AG04449 (cell line): Measurements from ENCODE around the gene RBMS2.
A peak's percentile ranks its signal among the peaks of the same experiment; 100 is the strongest.

Experiments used
- CTCF ChIA-PET: fragments of 350-600 bp; formaldehyde crosslinking; extraction: SDS; loops from one replicate; lab custom pipeline; 2021; ENCODE audit warnings: antibody characterized with exemption; lab: Yijun Ruan, JAX
- POLR2A ChIA-PET: fragments of 400-600, 350-600 bp; formaldehyde crosslinking; extraction: SDS; loops from one replicate; lab custom pipeline; 2020; ENCODE audit warnings: antibody characterized with exemption, inconsistent platforms; lab: Yijun Ruan, JAX
- DNase-seq: peaks from one replicate; pipeline ENCODE4 v3.0.0-alpha.2; 2010; ENCODE audit warnings: low read depth, low spot score
- H3K4me3 ChIP-seq: 2 replicates; pipeline ENCODE4 v1.5.1; 2011; ENCODE audit warnings: low read depth, mild to moderate bottlenecking, control low read depth, low read length
- CTCF ChIP-seq: IDR thresholded peaks from one replicate; pipeline ENCODE4 v1.5.1; 2011; ENCODE audit warnings: mild to moderate bottlenecking, moderate library complexity, low read length, control low read depth, inconsistent platforms; ENCODE audit not compliant: insufficient read depth; ENCODE audit errors: missing control alignments

The RBMS2 gene

GRCh38 chr12:56545023-56545604, 23.5 kb downstream of the RBMS2 start:
- no peak overlapping the region for H3K4me3 ChIP-seq
- CTCF ChIA-PET, result interaction anchor here (0.7 to 0.8 kb wide), 2 partner anchors 44 to 90 kb away, joined by 3 read pairs; no protein-coding TSS in a partner anchor
- no peak for TF ChIP-seq CTCF

GRCh38 chr12:56546680-56547079, 25.1 kb downstream of the RBMS2 start:
- H3K4me3 ChIP-seq, result no peak overlapping the region
- ChIA-PET POLR2A (no interaction called here), CTCF (interaction anchor here (1.1 kb wide), 1 partner anchor 33 kb away, joined by 3 read pairs; no protein-coding TSS in a partner anchor)
- TF ChIP-seq CTCF, result no peak
- DNase-seq, result no peak

More at GRCh38 chr12:56545023-56545604, 23.5 kb downstream of the RBMS2 start:
- no peak for DNase-seq
- POLR2A ChIA-PET, result no interaction called here

GRCh38 chr12:56551070-56551469, 29.4 kb downstream of the RBMS2 start:
- ChIA-PET POLR2A (no interaction called here), CTCF (interaction anchor here (1.2 kb wide), 1 partner anchor 44 kb away, joined by 3 read pairs; no protein-coding TSS in a partner anchor)
- DNase-seq, result no peak
- TF ChIP-seq CTCF, result no peak
- no peak overlapping the region for H3K4me3 ChIP-seq

- ChIA-PET CTCF (interaction anchor here (1.0 to 5.8 kb wide), 2 partner anchors 51 to 56 kb away, joined by 3 to 93 read pairs; no protein-coding TSS in a partner anchor), POLR2A (no interaction called here)
- H3K4me3 ChIP-seq, result no peak overlapping the region
- no peak for TF ChIP-seq CTCF
- peak; percentile 5 for DNase-seq
These were observed 44.0 kb downstream of the RBMS2 start for GRCh38 chr12:56565510-56566101.

- H3K4me3 ChIP-seq, result no peak overlapping the region
- DNase-seq, result no peak
- ChIA-PET POLR2A (no interaction called here), CTCF (interaction anchor here (1.8 to 5.8 kb wide), 3 partner anchors 11 to 54 kb away, joined by 5 to 93 read pairs (median 15); no protein-coding TSS in a partner anchor)
- TF ChIP-seq CTCF, result no peak
These were observed 46.5 kb downstream of the RBMS2 start for GRCh38 chr12:56568146-56568545.

GRCh38 chr12:56571121-56571520, 49.5 kb downstream of the RBMS2 start:
- no peak for DNase-seq
- ChIA-PET CTCF (interaction anchor here (0.6 to 5.8 kb wide), 9 partner anchors 9 to 75 kb away, joined by 3 to 93 read pairs (median 6); partner anchors contain the start of gene RBMS2), POLR2A (no interaction called here)
- H3K4me3 ChIP-seq, result no peak overlapping the region
- no peak for TF ChIP-seq CTCF
